ENCODE measurements around the gene HSD3B1. TPM values are rescaled to one million over a fixed set of nuclear protein-coding genes. Genes with fewer than 3 reads are reported as not detected.

HSD3B1 gene
- total RNA-seq, 1 experiment from 2014 or later = not detected

- TF ChIP-seq OVOL2 (CRISPR knock-in tag; IDR thresholded peaks at IDR 0.05; ENCODE audit: borderline replicate concordance) (no peak), GABPB1 (CRISPR knock-in tag; IDR thresholded peaks at IDR 0.05) (no peak), CREM (CRISPR knock-in tag; IDR thresholded peaks at IDR 0.05) (no peak)
These were observed 14.2 kb upstream of the HSD3B1 start (continued) for GRCh38 chr1:119492763-119493162.

- no peak for TF ChIP-seq SMAD4 (CRISPR knock-in tag; IDR thresholded peaks at IDR 0.05)
- no peak for TF ChIP-seq OVOL2 (CRISPR knock-in tag; IDR thresholded peaks at IDR 0.05; ENCODE audit: borderline replicate concordance)
- H3K27me3 Mint-ChIP-seq (ENCODE audit: low read depth) = peaks cover 14% of the 10 kb centered on the region
- POLR2A ChIA-PET = no interaction called here
- no peaks in the 10 kb centered on the region for H3K4me1 Mint-ChIP-seq
- no peak overlapping the region for H3K27ac Mint-ChIP-seq
- H3K9me3 Mint-ChIP-seq = peaks cover 21% of the 10 kb centered on the region
- CTCF ChIA-PET = no interaction called here
- no peak overlapping the region for H3K4me3 Mint-ChIP-seq
- DNase-seq (ENCODE audit: low spot score) = no peak
- ATAC-seq = no peak
- no peaks in the 10 kb centered on the region for H3K36me3 Mint-ChIP-seq
These were observed 2.2 kb upstream of the HSD3B1 start for GRCh38 chr1:119504831-119505230.

- Mint-ChIP-seq H3K9me3 (no peaks in the 10 kb centered on the region), H3K36me3 (no peaks in the 10 kb centered on the region), H3K4me3 (no peak overlapping the region), H3K4me1 (no peaks in the 10 kb centered on the region), H3K27ac (no peak overlapping the region), H3K27me3 (ENCODE audit: low read depth) (peaks cover 7% of the 10 kb centered on the region; the same call in 1 of the 2 replicates)
- TF ChIP-seq FOXJ3 (CRISPR knock-in tag; IDR thresholded peaks at IDR 0.05; ENCODE audit: borderline replicate concordance) (no peak), FOXP4 (CRISPR knock-in tag; IDR thresholded peaks at IDR 0.05) (no peak), ZNF512 (CRISPR knock-in tag; IDR thresholded peaks at IDR 0.05; ENCODE audit: borderline replicate concordance) (no peak), FOXP1 (CRISPR knock-in tag; IDR thresholded peaks at IDR 0.05; ENCODE audit: borderline replicate concordance) (no peak), AR (CRISPR knock-in tag; IDR thresholded peaks at IDR 0.05) (no peak), ZNF423 (CRISPR knock-in tag; IDR thresholded peaks at IDR 0.05) (no peak), ATF6 (CRISPR knock-in tag; IDR thresholded peaks at IDR 0.05) (no peak), EMX1 (CRISPR knock-in tag; IDR thresholded peaks at IDR 0.05) (no peak), ZNF671 (CRISPR knock-in tag; IDR thresholded peaks at IDR 0.05) (no peak), NR2C2 (CRISPR knock-in tag; IDR thresholded peaks at IDR 0.05) (no peak), ZNF138 (CRISPR knock-in tag; conservative IDR thresholded peaks at IDR 0.05) (no peak), GABPB1 (CRISPR knock-in tag; IDR thresholded peaks at IDR 0.05) (no peak), ATF3 (CRISPR knock-in tag; conservative IDR thresholded peaks at IDR 0.05) (no peak), ZNF232 (CRISPR knock-in tag; IDR thresholded peaks at IDR 0.05) (no peak), ZNF121 (CRISPR knock-in tag; IDR thresholded peaks at IDR 0.05) (no peak), CBFB (CRISPR knock-in tag; IDR thresholded peaks at IDR 0.05; ENCODE audit: low read depth) (no peak), CTCF (IDR thresholded peaks at IDR 0.05) (no peak), ZBTB43 (CRISPR knock-in tag; IDR thresholded peaks at IDR 0.05) (no peak), USF1 (CRISPR knock-in tag; IDR thresholded peaks at IDR 0.05) (no peak)
- DNase-seq (ENCODE audit: low spot score) = no peak
- ATAC-seq = no peak
- ChIA-PET POLR2A (no interaction called here), CTCF (interaction anchor here (2.1 kb wide), 1 partner anchor 34 kb away, joined by 10 read pairs; no protein-coding TSS in a partner anchor)
These were observed 3.0 kb downstream of the HSD3B1 start for GRCh38 chr1:119510046-119510445.

Data from WTC11 (cell line).